GM21717 (cell line): ENCODE data around the gene CASTOR1.

Source experiments
- ATAC-seq: cut with Tn5 transposase; IDR thresholded peaks from one replicate; pipeline ENCODE4 v1.9.1; 2021; ENCODE audit warnings: mild to moderate bottlenecking, moderate library complexity; ENCODE audit not compliant: unreplicated experiment

CASTOR1 gene

DNA sequence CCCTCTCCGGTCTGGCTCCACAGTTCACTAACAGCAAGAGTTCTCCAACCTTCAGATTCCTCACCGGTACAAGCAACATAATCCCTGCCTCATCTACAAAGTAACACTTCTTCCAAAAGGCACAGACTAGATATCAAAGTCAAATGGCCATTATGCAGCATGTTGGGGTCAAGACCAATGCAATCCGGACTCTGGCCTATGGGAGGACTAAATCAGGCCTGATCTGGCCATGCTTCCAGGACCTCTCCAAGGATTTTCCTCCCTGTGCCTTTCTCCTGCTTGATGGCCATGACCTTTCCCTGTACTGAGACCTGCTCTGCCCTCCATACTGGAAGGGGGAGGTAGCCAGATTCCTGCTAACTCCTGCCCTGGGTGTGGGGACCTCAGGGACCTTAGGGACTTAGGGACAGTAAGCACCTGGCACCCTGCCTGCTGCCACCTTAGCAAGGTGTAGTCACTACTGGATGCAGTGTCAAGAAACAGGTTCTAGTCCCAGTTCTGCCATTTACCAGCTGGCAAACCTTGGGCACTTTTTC lies 30.8 kb upstream of the CASTOR1 start:
- ATAC-seq, result no peak

DNA sequence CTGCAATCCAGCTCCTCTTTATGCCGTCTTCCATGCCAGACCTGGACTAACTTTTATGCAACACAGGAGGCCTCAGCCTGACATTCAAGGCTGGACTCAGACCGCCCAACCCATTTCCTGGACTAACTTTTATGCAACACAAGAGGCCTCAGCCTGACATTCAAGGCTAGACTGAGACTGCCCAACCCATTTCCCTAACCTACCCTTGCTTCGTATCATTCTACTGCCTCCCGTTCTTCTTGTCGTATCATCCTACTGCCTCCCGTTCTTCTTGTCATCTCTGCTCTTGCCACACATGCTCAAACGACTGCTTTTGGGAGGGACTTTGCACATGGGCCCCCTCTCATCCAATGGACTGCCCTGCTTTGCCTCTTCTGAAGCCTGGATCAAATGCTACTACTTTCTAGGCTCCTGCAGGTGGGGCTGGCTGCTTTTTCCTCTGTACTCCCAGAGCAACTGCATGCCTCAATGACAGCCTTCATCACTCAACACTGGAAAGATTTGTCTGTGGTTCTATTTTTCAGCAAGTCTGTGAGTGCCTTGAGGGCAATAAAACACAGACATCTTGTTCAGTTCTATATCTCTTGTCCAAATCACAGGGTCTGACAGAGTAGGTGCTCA lies 29.6 kb upstream of the CASTOR1 start:
- no peak for ATAC-seq

DNA sequence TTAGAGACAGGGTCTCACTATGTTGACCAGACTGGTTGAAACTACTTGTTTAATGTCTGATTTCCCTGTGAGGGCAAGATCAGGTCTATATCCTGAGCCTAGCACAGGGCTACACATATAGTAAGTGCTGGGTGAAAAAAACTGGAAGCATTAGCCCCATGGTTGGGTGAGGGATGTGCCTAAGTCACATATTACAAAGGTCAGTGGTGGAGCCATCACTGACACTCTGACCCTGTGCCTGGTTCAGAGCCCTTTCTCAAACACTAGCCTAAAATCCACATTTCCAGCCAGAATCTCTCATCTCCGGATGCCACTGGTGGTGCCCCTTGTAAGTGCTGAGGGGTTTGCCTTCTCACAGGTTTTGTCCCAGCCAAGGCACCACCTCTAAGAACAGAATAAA lies 28.5 kb upstream of the CASTOR1 start:
- ATAC-seq, result no peak

DNA sequence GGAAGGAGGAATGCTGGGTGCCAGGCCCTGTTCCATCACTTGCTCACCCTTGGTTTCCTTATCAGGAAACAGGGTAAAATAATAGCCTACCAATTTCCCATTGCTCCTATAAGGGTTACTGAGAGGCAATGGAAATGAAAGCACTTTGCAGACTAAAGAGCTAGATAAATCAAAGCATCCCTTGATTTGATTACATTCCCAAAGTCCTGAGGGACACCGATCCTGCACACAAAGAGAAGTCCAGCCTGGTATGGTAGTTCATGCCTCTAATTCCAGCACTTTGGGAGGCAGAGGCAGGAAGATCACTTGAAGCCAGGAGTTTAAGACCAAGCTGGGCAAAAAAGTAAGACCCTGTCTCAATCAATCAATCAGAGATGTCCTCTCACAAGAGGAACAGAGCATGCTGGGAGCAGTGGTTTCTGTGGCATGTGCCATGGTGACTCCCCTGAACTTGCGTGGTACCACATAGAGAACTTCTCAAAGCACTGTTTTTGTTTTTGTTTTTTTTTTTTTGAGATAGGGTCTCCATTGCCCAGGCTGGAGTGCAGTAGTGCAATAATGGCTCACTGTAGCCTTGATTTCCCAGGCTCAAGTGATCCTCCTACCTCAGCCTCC lies 26.8 kb upstream of the CASTOR1 start:
- no peak for ATAC-seq

DNA sequence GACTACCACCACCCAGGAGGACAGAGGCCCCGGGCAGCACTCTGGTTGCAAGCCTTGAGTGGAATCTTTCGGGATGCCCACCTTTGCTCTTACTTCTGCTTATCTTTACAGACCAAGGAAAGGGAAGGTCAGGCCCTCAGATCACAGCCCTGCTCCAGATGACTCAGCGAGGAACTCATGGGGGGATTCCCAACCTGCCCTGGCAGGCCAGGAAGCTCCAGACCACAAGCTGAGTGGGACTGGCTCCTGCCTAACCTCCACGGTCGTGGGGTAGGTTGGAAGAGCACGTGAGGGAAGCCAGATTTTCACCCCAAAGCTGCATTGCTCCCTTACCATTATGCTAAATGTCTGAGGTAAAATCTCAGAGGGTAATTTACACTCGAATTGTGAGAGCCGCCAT lies 25.6 kb upstream of the CASTOR1 start:
- ATAC-seq, result no peak

- ATAC-seq, result no peak
Observed at GRCh38 chr22:30313527-30314363, 24.4 kb upstream of the CASTOR1 start.

- no peak for ATAC-seq
Observed at GRCh38 chr22:30312053-30312452, 22.7 kb upstream of the CASTOR1 start.

- ATAC-seq, result no peak
Observed at GRCh38 chr22:30310881-30311771, 21.8 kb upstream of the CASTOR1 start.

DNA sequence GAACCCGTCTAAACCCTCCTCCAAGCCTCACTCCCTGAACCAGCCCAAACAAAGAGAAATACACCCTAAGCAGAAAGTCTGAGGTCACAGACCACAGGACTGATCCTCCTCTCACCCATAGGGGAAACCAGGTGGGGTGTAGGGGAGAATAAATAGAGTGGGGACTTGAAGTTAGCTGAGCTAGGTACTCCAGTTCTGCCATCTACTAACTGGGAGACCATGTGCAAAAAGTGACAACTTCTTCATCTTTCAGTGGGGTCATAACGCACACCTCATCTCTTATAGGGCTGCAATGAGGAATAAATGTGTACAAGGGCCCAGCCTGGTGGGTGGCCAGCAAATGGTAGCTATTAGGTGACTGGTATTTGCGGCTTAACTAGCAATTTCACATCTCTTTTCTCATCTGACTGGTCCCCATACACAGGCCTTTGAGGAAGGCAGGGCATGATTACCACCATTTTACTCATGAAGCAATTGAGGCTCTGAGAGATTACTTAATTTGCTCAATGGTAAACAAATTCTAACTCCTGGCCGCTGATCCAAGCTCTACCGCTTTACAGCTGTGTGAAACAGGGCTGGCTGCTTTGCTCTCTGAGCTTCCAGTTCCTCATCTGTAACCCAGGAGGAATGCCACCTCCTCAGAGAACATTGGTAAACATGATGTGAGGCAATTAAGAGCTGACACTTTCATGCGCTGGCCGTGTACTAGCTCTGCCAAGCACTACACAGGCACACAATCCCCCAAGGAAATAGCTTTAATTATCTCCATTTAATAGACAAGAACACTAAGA lies 20.8 kb upstream of the CASTOR1 start:
- ATAC-seq, result no peak

GRCh38 chr22:30308518-30309230 lies 19.4 kb upstream of the CASTOR1 start:
- ATAC-seq, result peak; percentile 32

DNA sequence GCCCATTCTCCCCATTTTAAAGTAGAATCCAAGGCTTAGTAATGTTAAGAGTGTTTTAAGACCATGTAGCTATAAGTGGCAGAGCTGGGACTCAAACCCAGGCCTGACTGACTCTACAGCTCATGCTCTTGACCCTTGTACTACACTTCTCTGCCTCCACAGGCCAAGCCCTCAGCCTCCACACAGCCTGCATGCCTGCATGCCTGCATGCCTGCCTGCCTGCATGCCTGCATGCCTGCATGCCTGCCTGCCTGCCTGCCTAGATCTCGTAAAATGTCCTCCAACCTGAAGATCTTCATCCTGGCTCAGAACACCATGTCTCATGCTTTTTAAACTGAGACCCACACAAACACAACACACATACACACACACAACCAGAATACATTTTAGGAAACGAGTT lies 18.8 kb upstream of the CASTOR1 start:
- no peak for ATAC-seq

DNA sequence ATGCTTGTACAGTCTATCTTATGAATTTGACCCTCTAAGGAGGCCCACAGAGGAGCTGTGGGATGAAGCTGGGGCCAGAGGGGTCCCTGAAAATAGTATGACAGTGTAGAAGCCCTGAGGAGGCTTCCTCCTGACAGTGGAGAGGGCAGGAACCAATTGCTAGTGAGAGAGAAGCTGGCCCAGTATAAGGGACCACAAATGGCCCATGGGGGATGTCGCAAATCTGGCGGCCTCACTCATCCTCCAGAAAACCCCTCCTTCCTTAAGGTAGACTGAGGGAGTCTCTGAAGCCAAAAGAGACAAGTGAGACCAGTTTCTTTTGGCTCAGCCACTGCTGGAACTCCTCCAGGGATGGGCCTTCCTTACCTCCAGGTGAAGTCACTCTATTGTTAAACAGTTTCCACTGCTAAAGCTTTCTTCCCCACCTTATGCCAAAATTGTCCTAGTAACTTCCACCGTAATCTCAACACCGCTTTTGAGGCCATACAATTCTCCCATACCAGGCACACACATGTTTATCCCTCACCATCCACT lies 17.8 kb upstream of the CASTOR1 start:
- ATAC-seq, result no peak

GRCh38 chr22:30306627-30307011 lies 17.3 kb upstream of the CASTOR1 start:
- no peak for ATAC-seq

DNA sequence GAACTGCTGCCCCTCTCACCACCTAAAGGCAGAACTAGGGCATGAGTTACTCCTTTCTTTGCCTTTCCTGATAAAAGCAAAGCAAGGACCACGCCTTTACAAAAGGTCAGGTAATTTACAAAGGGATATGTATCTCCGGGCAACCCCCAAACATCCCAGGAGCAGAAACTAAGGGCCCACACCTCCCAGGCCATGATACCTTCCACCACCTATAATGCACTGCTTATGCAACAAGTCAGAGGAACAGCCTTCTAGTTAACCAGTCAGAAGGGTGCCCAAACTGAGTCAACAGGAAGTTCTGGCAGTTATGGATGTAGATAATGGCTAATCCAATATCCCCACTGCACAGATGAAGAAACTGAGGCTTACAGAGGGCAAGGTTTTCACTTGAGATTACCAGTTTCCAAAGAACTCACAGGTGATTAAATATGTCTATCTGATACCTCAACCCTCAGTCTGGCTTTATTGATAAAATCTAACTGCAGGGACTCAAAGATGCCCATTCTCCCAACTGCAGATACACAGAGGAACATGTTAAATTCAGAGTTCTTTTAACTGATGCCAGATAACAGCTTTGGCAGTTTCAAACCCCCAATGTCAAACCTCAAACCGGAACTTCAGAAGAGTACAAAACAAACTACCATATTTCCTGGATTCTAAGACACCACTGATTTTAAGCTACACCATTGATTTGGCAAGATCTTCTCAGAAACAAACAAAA lies 16.8 kb upstream of the CASTOR1 start:
- ATAC-seq, result no peak

DNA sequence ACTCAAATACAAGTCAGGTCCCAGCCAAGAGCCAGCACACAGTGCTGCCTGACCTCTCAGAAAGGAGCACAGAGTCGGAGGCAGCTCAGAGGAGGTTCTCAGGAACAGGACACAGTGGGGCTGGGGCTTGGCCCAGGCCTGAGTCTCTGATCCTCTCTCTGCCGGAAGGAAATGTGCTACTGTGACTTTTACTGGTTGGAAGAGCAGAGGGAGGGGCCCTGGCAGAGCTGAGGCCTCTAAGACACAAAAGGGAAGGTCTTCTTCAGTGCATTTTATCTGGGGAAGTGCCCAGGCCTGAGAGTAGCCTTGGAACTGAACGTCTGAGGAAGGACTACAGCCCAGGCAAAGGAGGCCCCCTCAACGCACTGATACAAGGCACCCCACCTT lies 16.2 kb upstream of the CASTOR1 start:
- peak; percentile 29 for ATAC-seq

GRCh38 chr22:30304495-30305244 lies 15.4 kb upstream of the CASTOR1 start:
- no peak for ATAC-seq

DNA sequence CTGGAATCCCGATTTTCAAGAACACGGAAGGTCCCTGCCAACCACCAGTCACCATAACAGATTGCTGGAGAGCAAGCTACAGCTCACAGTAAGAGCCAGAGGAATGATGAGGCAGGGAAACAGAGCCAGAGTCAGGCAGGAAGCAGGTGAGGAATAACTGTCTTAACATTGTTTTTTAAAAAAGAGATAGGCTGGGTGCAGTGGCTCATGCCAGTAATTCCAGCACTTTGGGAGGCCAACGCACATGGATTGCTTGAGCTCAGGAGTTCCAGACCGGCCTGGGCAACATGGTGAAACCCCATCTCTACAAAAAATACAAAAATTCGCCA lies 13.5 kb upstream of the CASTOR1 start:
- no peak for ATAC-seq
